HFF-Myc (cell line): ENCODE data around the gene DLG5.

Source experiments
- DNase-seq: peaks from one replicate; pipeline ENCODE4 v3.0.0-alpha.2; 2011; ENCODE audit warnings: low read depth; ENCODE audit errors: extremely low read depth
- H3K4me3 ChIP-seq: replicated peaks from 2 replicates; pipeline ENCODE4 v1.5.1; 2011; ENCODE audit warnings: low read depth, mild to moderate bottlenecking, control low read depth, low read length
- TF ChIP-seq, protein P1 (sequence below): IDR thresholded peaks from 2 replicates; pipeline ENCODE4 v1.5.1; 2012; ENCODE audit warnings: mild to moderate bottlenecking, low read depth, low read length, control low read depth; ENCODE audit errors: missing control alignments

DLG5 gene

DNA sequence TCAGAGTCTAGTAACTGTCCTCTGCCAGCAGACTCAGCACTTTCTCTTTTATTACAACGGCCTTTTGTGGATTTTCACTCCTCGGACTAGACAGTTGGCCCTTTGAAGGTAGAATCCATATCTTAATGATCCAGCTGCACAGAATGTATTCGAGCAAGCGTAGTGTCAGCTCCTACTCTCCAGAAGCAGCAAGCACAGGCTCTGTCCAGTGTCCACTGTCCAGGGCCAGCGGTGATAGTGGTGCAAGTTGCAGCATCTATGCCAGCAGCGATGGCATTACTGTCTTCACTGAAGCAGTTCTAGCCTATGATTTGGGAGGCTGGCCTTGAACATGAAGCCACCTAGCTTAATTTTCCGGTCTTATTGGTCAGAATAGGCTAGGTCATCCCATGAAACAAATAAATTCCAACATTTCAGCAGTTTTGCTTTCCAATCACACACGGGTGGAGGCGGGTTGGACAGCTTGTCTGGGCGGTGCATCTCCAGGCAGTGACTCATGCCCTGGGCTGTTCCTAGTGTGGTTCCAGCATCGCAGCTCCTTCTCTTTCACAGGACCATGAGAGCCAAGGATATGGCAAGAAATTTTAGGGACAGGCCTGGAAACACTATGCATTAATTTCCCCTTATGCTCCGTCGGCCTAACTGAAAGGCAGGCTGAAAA lies 180.4 kb downstream of the DLG5 start:
- no peak overlapping the region for H3K4me3 ChIP-seq
- TF ChIP-seq, protein P1, sequence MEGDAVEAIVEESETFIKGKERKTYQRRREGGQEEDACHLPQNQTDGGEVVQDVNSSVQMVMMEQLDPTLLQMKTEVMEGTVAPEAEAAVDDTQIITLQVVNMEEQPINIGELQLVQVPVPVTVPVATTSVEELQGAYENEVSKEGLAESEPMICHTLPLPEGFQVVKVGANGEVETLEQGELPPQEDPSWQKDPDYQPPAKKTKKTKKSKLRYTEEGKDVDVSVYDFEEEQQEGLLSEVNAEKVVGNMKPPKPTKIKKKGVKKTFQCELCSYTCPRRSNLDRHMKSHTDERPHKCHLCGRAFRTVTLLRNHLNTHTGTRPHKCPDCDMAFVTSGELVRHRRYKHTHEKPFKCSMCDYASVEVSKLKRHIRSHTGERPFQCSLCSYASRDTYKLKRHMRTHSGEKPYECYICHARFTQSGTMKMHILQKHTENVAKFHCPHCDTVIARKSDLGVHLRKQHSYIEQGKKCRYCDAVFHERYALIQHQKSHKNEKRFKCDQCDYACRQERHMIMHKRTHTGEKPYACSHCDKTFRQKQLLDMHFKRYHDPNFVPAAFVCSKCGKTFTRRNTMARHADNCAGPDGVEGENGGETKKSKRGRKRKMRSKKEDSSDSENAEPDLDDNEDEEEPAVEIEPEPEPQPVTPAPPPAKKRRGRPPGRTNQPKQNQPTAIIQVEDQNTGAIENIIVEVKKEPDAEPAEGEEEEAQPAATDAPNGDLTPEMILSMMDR = no peak
- no peak for DNase-seq

DNA sequence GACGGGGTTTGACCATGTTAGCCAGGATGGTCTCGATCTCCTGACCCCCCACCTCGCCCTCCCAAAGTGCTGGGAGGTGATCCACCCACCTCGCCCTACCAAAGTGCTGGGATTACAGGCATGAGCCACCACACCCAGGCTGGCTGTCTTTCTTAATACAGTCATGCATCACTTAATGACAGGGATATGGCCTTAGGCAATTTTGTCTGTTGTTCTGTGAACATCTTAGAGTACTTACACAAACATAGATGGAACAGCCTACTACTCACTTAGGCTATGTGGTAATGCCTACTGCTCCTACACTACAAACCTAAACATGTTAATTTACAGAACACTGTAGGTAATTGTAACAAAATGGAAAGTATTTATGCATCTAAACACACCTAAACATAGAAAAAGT lies 182.3 kb downstream of the DLG5 start:
- no peak for DNase-seq
- TF ChIP-seq, protein P1 = no peak

DNA sequence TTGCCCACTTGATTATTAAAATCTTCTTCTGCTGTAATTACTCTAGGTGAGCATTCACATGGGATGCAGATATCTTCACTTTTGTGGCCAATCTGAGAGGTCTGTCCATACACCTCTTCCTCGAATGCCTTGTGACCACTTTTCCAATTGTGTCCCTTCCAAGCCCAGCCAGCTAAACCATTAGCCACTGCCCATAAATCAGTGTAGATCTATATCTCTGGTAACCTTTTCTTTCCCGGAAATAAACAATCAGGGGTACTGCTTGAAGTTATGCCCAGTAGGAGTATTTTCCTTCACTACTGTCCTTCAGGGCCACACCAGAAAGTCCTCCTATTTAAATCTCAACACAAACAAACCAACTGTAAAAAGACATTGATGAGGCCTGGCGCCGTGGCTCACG lies 184.4 kb downstream of the DLG5 start:
- no peak overlapping the region for H3K4me3 ChIP-seq
- TF ChIP-seq, protein P1 = no peak
- no peak for DNase-seq

More for the DNA sequence above, 182.3 kb downstream of the DLG5 start:
- H3K4me3 ChIP-seq = no peak overlapping the region

DNA sequence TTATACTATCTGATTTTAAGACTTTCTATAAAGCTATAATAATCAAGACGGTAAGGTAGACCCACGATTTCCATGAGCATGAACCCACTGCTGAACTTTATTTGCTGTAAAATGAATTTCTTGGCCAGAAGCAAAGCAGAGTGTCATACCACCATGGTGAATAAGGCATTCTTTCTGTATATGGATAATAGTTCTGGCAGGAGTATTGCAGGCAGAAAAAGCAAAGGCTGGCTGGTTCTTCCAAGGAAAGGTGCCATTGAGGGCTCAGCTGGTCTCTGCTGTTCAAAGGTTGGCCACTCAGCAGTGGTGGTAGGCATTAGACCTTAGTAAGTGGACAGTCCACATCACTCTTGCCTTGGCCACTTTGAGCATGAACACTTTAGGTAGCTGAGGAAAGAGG lies 184.8 kb downstream of the DLG5 start:
- DNase-seq = no peak
- TF ChIP-seq, protein P1 = no peak
- H3K4me3 ChIP-seq = no peak overlapping the region
